H54 (cell line): Measurements from ENCODE around the gene PNPT1.
A peak's percentile ranks its signal among the peaks of the same experiment; 100 is the strongest.

Experiments used
- DNase-seq: peaks from one replicate; pipeline ENCODE4 v3.0.0; 2011; ENCODE audit warnings: low spot score, mixed read lengths; ENCODE audit not compliant: insufficient read length
- FAIRE-seq: peaks from 3 replicates; lab custom pipeline; 2011; peaks lifted over from hg19 to GRCh38; lab: Jason Lieb, UNC
- POLR2A ChIP-seq: IDR thresholded peaks from 2 replicates; pipeline ENCODE4 v1.6.1; 2011; ENCODE audit warnings: low read depth, mild to moderate bottlenecking, low read length

Gene PNPT1

GRCh38 chr2:55620123-55620779 lies 73.4 kb downstream of the PNPT1 start:
- no peak for TF ChIP-seq POLR2A
- DNase-seq = no peak
- no peak for FAIRE-seq

DNA sequence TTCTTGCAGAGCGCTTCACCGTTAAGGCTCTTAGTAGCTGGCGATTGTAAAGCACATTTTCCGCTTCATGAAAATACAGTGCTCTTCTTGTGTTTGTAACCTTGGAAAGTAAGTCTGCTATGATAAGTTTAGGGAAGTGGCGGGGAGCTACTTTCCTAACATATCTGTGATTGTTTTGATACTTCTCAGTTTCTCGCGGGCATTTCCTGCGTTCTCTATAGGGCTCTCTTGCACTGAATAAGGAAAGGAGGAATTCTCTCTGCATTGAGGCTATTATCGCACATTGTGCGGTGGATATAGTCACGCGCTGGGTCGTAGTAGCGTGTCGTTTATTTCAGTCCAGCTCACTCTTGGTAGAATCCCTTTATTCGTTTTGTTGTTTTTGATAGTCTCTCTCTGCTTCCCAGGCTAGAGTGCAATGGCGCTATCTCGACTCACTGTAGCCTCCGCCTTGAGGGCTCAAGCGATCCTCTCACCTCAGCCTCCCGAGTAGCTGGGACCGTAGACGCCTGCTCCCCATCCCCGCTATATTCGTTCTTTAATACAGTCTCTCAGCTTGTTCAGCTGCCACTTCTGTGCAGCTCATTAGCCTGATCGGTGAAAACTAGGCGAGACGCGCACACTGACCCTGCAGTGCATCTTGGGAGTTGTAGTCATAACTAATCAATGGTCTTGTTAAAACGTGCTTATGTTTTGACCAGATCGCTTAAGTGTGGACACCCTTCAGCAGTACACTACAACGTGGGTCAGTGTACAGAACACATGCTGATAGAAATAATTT lies 75.2 kb downstream of the PNPT1 start:
- no peak; the same call in 1 of the 2 replicates for TF ChIP-seq POLR2A
- no peak for DNase-seq
- peak; percentile 27 for FAIRE-seq

DNA sequence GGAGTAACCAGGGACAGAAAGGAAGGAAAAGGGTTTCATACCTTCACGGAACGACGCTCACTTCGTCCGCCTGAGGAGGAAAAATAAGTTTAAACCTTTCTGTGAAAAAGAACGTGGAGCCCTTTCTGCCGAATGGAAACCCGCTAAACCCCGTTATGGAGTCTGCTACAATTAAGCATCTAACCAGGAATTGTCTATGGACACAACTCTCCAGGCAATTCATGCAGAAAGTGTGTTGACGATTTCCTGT lies 75.7 kb downstream of the PNPT1 start:
- no peak for TF ChIP-seq POLR2A
- DNase-seq (no peak), FAIRE-seq (no peak)

GRCh38 chr2:55617175-55618024 lies 76.2 kb downstream of the PNPT1 start, which contains the start of gene PPP4R3B:
PPP4R3B (minus strand) TSS chr2:55617622; CDS start chr2:55617285, 337 bp downstream.
- peak; percentile 82 for TF ChIP-seq POLR2A
- peak; percentile 78 for DNase-seq
- FAIRE-seq = peak; percentile 85

- no peak for TF ChIP-seq POLR2A
- FAIRE-seq (no peak), DNase-seq (no peak)
These were observed 77.0 kb downstream of the PNPT1 start for GRCh38 chr2:55616551-55617174.

- no peak for TF ChIP-seq POLR2A
- no peak for DNase-seq
- no peak for FAIRE-seq
These were observed 81.6 kb downstream of the PNPT1 start for GRCh38 chr2:55611997-55612396.

DNA sequence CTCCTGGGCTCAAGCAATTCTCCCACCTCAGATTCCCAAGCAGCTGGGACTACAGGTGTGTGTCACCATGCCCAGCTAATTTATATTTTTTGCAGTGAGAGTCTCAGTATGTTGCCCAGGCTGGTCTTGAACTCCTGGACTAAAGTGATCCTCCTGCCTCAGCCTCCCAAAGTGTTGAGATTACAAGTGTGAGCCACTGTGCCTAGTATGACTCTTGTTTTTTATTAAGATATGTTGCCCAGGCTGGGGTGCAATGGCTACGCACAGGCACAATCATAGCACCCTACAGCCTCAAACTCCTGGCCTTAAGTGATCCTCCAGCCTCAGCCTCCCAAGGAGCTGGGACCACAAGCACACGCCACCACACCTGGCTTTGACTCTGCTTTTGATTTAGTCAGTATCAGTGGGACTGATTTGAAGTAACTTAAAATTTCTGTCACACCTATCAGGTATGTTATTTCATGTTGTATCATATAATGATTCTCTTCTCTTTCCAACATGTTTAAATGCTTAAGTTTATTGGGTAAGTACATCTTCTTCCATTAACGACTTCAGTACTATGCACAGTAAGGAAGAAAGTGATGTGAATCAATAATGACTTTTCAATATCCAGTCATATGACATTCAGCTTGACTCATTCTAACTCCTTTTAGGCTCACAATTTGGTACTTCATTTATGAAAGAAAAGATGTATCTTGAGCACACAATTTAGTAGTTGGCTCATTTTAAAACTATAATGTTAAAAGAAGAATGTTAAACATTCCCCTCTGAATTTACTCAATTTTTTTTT lies 82.5 kb downstream of the PNPT1 start:
- TF ChIP-seq POLR2A = no peak
- FAIRE-seq (no peak), DNase-seq (no peak)

DNA sequence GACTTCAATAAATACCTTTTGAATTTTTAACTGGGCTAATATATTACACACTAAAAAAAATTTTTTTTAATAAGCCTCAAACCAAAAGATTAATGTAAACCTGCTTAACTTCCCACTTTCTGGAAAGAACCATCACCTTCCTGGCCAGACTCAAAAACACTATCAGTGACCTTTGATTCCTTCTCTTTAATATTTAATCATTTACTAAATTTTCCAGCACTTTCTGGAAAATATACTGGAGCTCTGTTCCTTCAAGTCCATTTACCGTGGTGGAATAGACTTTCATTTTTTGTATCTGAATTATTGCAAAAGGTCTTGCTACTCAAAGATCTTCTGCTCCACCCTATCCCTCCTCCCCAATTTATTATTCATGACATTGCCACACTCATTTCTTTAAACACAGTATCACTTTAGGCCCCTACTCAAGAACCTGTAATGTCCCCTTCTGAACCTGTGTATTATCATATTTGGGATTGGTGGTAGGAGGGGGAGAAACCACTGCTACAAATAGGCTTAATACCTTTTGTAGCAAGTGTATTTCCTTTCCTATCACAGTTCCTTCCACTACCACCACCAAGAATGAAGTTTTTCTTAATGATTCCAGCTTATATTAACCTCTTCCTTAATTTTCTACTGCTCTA lies 83.6 kb downstream of the PNPT1 start:
- TF ChIP-seq POLR2A = no peak
- no peak for FAIRE-seq
- no peak for DNase-seq

DNA sequence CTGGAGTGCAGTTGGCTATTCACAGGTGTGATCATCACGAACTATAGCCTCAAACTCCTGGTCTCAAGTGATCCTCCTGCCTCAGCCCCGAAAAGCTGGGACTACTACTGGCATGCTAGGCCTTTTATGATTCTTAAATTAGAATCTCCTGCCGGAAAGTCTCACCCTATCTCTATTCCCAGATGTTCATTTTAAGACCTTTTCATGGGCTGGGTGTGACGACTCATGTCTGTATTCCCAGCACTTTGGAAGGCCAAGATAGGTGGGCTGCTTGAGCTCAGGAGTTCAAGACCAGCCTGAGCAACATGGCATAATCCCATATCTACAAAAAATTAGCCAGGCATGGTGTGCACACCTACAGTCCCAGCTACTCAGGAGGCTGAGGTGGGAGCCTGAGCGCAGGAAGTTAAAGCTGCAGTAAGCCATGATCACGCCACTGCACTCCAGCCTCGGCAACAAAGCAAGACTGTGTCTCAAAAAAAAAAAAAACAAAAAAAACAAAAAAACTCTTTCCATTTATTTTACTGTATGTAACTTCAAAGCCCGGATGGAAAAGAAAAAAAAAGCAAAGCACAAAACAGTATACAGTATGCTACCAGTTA lies 84.3 kb downstream of the PNPT1 start:
- DNase-seq = no peak
- no peak for TF ChIP-seq POLR2A
- no peak for FAIRE-seq

- no peak for DNase-seq
- TF ChIP-seq POLR2A = no peak
- no peak for FAIRE-seq
These were observed 85.9 kb downstream of the PNPT1 start for GRCh38 chr2:55607717-55608116.

DNA sequence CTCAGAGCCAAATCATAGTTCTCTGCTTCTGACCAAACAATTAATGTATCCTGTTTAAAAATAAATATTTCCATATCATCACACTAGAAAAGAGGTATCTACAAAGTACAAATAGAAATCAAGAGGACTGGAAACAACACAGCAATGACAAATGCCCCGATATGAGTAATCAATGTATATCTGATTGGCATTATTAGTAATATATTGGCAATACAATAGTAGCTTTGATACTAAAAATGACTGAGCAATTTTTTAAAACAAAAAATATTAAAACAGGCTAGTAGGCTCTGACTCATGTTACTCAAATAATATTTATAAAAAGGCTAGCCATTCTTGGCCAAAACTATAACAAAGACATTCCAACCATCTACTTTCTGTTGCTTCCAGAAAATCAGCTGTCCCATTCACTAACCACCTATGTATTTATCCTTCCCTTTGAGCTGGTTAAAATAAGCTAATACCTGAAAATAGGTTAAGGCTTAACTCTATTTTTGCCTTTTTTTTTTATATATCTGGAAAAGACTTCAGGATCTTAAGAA lies 89.5 kb downstream of the PNPT1 start:
- no peak for FAIRE-seq

DNA sequence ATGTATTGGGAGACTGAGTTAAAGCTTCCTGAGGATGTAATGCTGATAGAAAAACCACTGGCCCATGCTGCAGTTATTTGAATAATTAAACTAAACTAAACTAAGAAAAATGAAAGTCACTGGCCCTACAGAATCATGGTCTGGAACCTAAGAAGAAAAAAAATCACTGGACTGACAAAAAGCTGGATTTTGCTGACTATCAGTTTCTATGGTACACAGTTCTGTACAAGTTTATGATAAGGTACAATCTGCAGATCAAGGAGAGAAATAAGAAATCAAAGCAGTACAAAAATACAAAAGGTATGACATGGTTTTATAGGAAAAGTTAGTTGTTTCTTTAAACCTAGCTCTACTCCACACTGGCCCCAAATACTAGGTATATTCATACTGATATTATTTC lies 91.8 kb downstream of the PNPT1 start:
- DNase-seq (no peak), FAIRE-seq (no peak)
- no peak for TF ChIP-seq POLR2A

More for the DNA sequence above, 89.5 kb downstream of the PNPT1 start:
- TF ChIP-seq POLR2A = no peak
- no peak for DNase-seq
